Esophagus (tissue), 2 donors: ENCODE measurements around the gene LMNB1. TPM values are rescaled to one million over a fixed set of nuclear protein-coding genes. Genes with fewer than 3 reads are reported as not detected.
"Not testable (repeated sequence)": the region's sequence is repeated elsewhere in the genome, so short reads cannot be mapped to it uniquely, and the experiment has no call there.

Experiments used
- H3K27ac ChIP-seq, 2 donors: one replicate each; pipeline ENCODE4 v1.5.1; 2013; ENCODE audit warnings: low read depth in 2 of 2, mild to moderate bottlenecking in 2 of 2, inconsistent platforms in 1 of 2, low read length in 1 of 2, moderate library complexity in 1 of 2
- H3K27me3 ChIP-seq, 2 donors: one replicate each; pipeline ENCODE4 v1.6.1; 2013; ENCODE audit warnings: low read length in 2 of 2, control low read depth in 1 of 2, mild to moderate bottlenecking in 1 of 2; ENCODE audit not compliant: insufficient read depth in 2 of 2, control insufficient read depth in 1 of 2
- H3K36me3 ChIP-seq, 2 donors: one replicate each; pipeline ENCODE4 v1.6.1; 2013; ENCODE audit warnings: low read length in 1 of 2; ENCODE audit not compliant: control insufficient read depth in 2 of 2, insufficient read depth in 2 of 2
- H3K4me1 ChIP-seq, 2 donors: one replicate each; pipeline ENCODE4 v1.6.1; 2013; ENCODE audit warnings: low read length in 1 of 2; ENCODE audit not compliant: control insufficient read depth in 2 of 2, insufficient read depth in 2 of 2
- H3K4me3 ChIP-seq, 2 donors: one replicate each; pipeline ENCODE4 v1.5.1; 2013; ENCODE audit warnings: low read length in 2 of 2, mild to moderate bottlenecking in 2 of 2, low read depth in 1 of 2, moderate library complexity in 1 of 2
- H3K9me3 ChIP-seq, 2 donors: one replicate each; pipeline ENCODE4 v1.6.1; 2013; ENCODE audit warnings: mild to moderate bottlenecking in 2 of 2, low read depth in 1 of 2, low read length in 1 of 2, moderate library complexity in 1 of 2; ENCODE audit not compliant: control insufficient read depth in 2 of 2, insufficient read depth in 1 of 2
- WGBS, 2 donors: extraction: QIAGEN DNeasy Blood & Tissue Kit; methylation state at CpG; one replicate each; pipeline ENCODE4 v1.1.7; 2013; 5-methylcytosine and 5-hydroxymethylcytosine counted together
- polyA plus RNA-seq, 2 donors: library from polyadenylated mRNA; stranded (reverse); fragments of 200-250 nt; gene quantifications; one replicate each; pipeline ENCODE4 v1.2.3, GENCODE V29; 2013
- donor health status: healthy with polysubstance abuse.
- donor health status: Bipolar disorder and iron deficiency.

Gene LMNB1
- 10 to 100 TPM; 10.4 to 20.3 TPM for polyA plus RNA-seq

DNA sequence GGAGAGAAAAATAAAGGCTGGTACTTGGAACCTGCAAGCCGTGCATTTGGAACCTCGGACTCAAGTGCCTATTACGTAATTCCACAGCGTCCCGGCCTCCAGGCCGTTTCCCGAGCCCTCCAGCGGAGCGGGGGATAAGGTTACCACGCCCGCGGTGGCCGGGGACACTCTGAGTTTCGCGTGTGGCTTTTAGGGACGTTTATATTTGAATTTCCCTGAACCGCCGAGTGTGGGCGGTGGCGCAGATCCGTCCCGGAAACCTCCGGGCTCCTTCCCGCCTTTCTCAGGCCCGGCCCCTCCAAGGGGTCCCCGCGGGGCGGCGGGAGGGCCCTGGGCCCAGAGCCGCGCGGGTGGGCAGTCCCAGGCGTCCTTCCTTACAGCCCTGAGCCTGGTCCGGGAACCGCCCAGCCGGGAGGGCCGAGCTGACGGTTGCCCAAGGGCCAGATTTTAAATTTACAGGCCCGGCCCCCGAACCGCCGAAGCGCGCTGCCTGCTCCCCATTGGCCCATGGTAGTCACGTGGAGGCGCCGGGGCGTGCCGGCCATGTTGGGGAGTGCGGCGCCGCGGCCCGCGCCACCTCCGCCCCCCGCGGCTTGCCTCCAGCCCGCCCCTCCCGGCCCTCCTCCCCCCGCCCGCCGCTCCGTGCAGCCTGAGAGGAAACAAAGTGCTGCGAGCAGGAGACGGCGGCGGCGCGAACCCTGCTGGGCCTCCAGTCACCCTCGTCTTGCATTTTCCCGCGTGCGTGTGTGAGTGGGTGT lies at the start of gene LMNB1:
TSS of gene LMNB1 (plus strand) at position 638 of the 758 bp plus-strand sequence. CDS start 373 bp downstream, outside the sequence.
- no peaks in the 10 kb centered on the region for H3K27me3 ChIP-seq
- no peaks in the 10 kb centered on the region for H3K4me1 ChIP-seq
- no peaks in the 10 kb centered on the region for H3K36me3 ChIP-seq
- WGBS, 2 donors, result 0 to 1% methylated on average over 69 to 74 of the region's 74 CpGs
- peak within 1 kb of the TSS; percentile 80 to 97 for H3K4me3 ChIP-seq
- H3K9me3 ChIP-seq, result no peaks in the 10 kb centered on the region
- H3K27ac ChIP-seq, result peak within 1 kb of the TSS; percentile 92 to 95

GRCh38 chr5:126732716-126733115 lies 44.2 kb upstream of the LMNB1 start:
- Histone ChIP-seq H3K27me3 (no peaks in the 10 kb centered on the region), H3K4me3 (no peak overlapping the region), H3K9me3 (no peaks in the 10 kb centered on the region), H3K27ac (no peak overlapping the region), H3K4me1 (no peaks in the 10 kb centered on the region), H3K36me3 (no peaks in the 10 kb centered on the region)
- 37 to 39% methylated on average over 2 of the region's 2 CpGs for WGBS, 2 donors

- H3K4me3 ChIP-seq, H3K36me3 ChIP-seq, H3K27me3 ChIP-seq, H3K9me3 ChIP-seq, H3K27ac ChIP-seq, H3K4me1 ChIP-seq: not testable (repeated sequence)
- 92 to 96% methylated on average over 18 of the region's 18 CpGs for WGBS, 2 donors
Measured at GRCh38 chr5:126734573-126734972, 42.4 kb upstream of the LMNB1 start.

DNA sequence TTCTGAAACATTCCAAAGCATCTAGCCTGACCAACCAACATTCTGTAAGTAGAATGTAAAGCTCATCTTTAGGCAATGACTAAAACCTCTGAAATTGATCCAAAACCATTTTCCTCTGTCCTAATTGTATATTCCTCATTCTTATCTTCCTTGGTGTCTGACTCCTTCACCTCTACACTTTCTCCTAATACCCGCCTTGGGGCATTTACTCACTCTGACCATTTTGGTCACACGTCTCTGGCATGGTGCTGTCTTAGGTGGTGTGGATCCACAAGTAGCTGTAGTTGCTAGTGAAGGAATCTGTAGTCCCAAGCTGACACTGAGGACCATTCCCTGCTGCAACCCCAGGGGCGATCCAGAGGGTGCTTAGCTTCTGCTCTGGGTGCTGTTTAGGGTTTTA lies 40.8 kb upstream of the LMNB1 start:
- Histone ChIP-seq H3K4me1 (no peaks in the 10 kb centered on the region), H3K9me3 (no peaks in the 10 kb centered on the region), H3K27ac (no peak overlapping the region), H3K36me3 (no peaks in the 10 kb centered on the region), H3K4me3 (no peak overlapping the region), H3K27me3 (no peaks in the 10 kb centered on the region)
- WGBS, 2 donors, result 70 to 72% methylated on average over 3 of the region's 3 CpGs

DNA sequence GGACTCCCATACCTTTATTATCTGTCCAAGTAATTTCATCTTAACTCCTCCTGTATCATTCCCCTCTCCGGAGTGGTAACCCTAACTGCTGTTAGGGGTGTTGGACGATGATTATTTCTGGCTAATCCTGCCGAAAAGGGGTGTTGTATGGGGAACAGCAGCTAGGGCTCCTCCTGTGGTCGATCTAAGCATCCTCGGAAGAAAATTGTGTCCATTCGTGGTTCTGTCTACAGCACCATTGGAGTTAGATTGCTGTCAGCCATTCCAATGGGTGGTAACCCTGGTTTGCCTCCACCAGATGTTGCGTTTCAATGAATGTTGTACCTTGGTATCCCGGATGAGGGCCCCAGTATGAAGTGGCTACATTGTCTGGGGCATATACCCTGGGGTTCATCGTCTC lies 35.6 kb upstream of the LMNB1 start:
- no peaks in the 10 kb centered on the region for H3K4me1 ChIP-seq
- no peak overlapping the region for H3K4me3 ChIP-seq
- no peak overlapping the region for H3K27ac ChIP-seq
- no peaks in the 10 kb centered on the region for H3K36me3 ChIP-seq
- no peaks in the 10 kb centered on the region for H3K27me3 ChIP-seq
- 92 to 93% methylated on average over 9 of the region's 9 CpGs for WGBS, 2 donors
- no peaks in the 10 kb centered on the region for H3K9me3 ChIP-seq

GRCh38 chr5:126742425-126742824 lies 34.5 kb upstream of the LMNB1 start:
- Histone ChIP-seq H3K4me3 (no peak overlapping the region), H3K9me3 (no peaks in the 10 kb centered on the region), H3K36me3 (no peaks in the 10 kb centered on the region), H3K27ac (no peak overlapping the region), H3K27me3 (no peaks in the 10 kb centered on the region), H3K4me1 (no peaks in the 10 kb centered on the region)
- 86 to 91% methylated on average over 2 of the region's 2 CpGs for WGBS, 2 donors

DNA sequence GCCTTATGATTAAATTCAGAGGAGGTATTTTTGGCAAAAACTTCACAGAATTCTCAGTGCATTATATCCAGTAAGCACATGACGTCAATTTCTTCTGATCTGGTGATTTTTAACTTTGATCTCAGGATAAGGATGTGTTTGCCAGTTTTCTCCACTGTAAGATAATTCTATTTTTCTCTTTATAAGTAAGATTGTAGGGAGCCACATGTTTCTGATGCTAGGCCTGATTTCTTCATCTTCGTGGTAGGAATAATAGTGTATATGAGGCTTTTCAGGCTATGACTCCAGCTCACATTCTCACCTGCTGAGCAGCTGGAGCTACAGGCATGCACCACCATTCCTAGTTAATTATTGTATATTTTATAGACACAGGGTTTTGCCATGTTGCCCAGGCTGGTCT lies 32.1 kb upstream of the LMNB1 start:
- no peak overlapping the region for H3K27ac ChIP-seq
- WGBS, 2 donors, result 62 to 67% methylated on average over 2 of the region's 2 CpGs

DNA sequence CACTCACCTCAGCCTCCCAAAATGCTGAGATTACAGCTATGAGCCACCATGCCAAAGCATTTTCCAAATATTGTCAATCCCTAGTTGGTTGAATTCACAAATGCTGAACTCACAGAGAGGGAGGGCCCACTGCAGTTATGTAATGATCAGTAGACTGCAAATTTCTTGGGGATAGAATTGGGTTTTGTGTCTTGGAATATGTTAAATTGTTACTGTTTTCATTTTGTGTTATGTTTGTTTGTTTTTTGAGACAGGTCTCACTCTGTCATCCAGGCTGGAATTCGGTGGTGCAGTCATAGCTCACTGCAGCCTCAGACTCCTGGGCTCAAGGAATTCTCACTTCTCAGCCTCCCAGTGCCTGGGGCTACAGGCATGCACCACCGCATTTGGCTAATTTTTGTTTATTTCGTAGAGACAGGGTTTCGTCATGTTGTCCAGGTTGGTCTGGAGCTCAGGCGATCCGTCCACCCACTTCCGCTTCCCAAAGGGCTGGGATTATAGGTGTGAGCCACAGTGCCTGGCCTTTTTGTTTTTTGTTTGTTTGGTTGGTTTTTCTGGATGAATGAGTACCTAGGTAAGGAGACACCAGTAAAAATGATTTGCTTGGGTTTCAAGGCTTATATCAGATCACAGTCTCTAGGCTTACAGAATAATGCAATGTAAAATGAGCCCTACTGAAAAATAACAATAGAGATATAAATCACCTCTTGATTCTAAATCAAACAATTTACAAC lies 31.5 kb upstream of the LMNB1 start:
- Histone ChIP-seq H3K4me3 (no peak overlapping the region), H3K9me3 (no peaks in the 10 kb centered on the region), H3K27ac (no peak overlapping the region), H3K36me3 (no peaks in the 10 kb centered on the region), H3K27me3 (no peaks in the 10 kb centered on the region), H3K4me1 (peaks cover 0 to 2% of the 10 kb centered on the region in 2 donors)
- 76 to 77% methylated on average over 7 of the region's 7 CpGs for WGBS, 2 donors

More for the DNA sequence above, 32.1 kb upstream of the LMNB1 start:
- Histone ChIP-seq H3K27me3 (no peaks in the 10 kb centered on the region), H3K4me1 (peaks cover 0 to 2% of the 10 kb centered on the region in 2 donors), H3K9me3 (no peaks in the 10 kb centered on the region), H3K4me3 (no peak overlapping the region), H3K36me3 (no peaks in the 10 kb centered on the region)

- H3K4me1 ChIP-seq, result peaks cover 0 to 2% of the 10 kb centered on the region in 2 donors
- no peaks in the 10 kb centered on the region for H3K9me3 ChIP-seq
Measured at GRCh38 chr5:126746290-126746689, 30.6 kb upstream of the LMNB1 start.

More at GRCh38 chr5:126746290-126746689, 30.6 kb upstream of the LMNB1 start:
- Histone ChIP-seq H3K27me3 (no peaks in the 10 kb centered on the region), H3K36me3 (no peaks in the 10 kb centered on the region), H3K27ac (no peak overlapping the region), H3K4me3 (no peak overlapping the region)
